Colonic mucosa (tissue), 4 donors: ENCODE data around the gene TBC1D22A. TPM values are rescaled to one million over a fixed set of nuclear protein-coding genes. Genes with fewer than 3 reads are reported as not detected.

Experiments
- DNase-seq: peaks from one replicate; pipeline ENCODE4 v3.0.0-alpha.2; 2020
- H3K27ac ChIP-seq: fragments of 200-600 bp; one replicate; pipeline ENCODE4 v1.8.0; 2021
- H3K27me3 ChIP-seq: fragments of 200-600 bp; one replicate; pipeline ENCODE4 v1.8.0; 2021
- H3K36me3 ChIP-seq: fragments of 200-600 bp; one replicate; pipeline ENCODE4 v1.8.0; 2021
- H3K4me1 ChIP-seq: fragments of 200-600 bp; one replicate; pipeline ENCODE4 v1.8.0; 2021; ENCODE audit warnings: mild to moderate bottlenecking
- H3K4me3 ChIP-seq: fragments of 200-600 bp; one replicate; pipeline ENCODE4 v1.8.0; 2021
- H3K9ac ChIP-seq, 2 donors: one replicate each; pipeline ENCODE4 v1.7.0; 2013; ENCODE audit warnings: control low read depth in 2 of 2, low read depth in 2 of 2, low read length in 2 of 2
- H3K9me3 ChIP-seq: fragments of 200-600 bp; one replicate; pipeline ENCODE4 v1.8.0; 2021
- intact Hi-C: fragments of 100-400 bp; cut with DNase I; formaldehyde crosslinking; loops from one replicate; pipeline ENCODE4 v1.14.1; 2022
- total RNA-seq, 2 donors: library from RNA; stranded (reverse); fragmentation: NEBNext Ultra II Directional in 1 of 2; extraction: Animal tissue kit (Norgen Biotek cat#: 25700) in 1 of 2; gene quantifications; one replicate each; pipeline ENCODE4 v1.2.1, GENCODE V29; 2021
- TF ChIP-seq, protein P1 (sequence below): fragments of 200-600 bp; IDR thresholded peaks from one replicate; pipeline ENCODE4 v1.8.0; 2022; ENCODE audit warnings: antibody characterized with exemption, mild to moderate bottlenecking
- donor health status: healthy.
- donor health status: DM: no; HTN: no; CAD: no.
- donor health status: DM: no; HTN: no; CAD: no.

The TBC1D22A gene
- total RNA-seq, 2 donors from 2014 or later: 34.2 to 36.4 TPM

DNA sequence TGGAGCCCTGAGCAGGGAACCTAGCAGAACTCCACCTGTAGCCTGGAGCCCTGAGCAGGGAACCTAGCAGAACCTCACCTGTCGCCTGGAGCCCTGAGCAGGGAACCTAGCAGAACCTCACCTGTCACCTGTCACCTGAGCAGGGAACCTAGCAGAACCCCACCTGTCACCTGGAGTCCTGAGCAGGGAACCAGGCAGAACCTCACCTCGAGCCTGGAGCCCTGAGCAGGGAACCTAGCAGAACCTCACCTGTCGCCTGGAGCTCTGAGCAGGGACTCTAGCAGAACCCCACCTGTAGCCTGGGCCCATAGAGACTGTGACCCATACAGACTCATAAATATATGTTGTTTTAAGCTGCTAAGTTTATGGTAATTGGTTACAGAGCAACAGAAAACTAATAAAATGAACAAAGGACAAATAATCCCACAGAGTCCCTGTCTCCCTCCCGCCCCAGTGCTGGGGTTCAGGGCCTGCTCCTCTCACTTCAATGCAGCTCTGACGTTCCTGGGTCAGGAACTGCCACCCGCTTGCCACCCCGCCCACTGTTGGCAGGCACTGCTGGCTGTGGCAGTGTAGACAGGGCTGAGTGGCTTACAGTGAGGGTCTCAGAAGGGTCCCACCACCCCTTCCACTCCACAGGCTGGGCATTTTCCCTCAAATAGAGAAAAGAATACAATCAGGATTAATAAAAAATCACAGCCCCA, 259.1 kb downstream of the TBC1D22A start:
- Histone ChIP-seq H3K36me3 (no peaks in the 10 kb centered on the region), H3K27me3 (no peaks in the 10 kb centered on the region), H3K4me3 (no peak overlapping the region), H3K4me1 (no peaks in the 10 kb centered on the region), H3K9me3 (no peaks in the 10 kb centered on the region), H3K9ac (no peak overlapping the region), H3K27ac (no peak overlapping the region)
- TF ChIP-seq, protein P1, sequence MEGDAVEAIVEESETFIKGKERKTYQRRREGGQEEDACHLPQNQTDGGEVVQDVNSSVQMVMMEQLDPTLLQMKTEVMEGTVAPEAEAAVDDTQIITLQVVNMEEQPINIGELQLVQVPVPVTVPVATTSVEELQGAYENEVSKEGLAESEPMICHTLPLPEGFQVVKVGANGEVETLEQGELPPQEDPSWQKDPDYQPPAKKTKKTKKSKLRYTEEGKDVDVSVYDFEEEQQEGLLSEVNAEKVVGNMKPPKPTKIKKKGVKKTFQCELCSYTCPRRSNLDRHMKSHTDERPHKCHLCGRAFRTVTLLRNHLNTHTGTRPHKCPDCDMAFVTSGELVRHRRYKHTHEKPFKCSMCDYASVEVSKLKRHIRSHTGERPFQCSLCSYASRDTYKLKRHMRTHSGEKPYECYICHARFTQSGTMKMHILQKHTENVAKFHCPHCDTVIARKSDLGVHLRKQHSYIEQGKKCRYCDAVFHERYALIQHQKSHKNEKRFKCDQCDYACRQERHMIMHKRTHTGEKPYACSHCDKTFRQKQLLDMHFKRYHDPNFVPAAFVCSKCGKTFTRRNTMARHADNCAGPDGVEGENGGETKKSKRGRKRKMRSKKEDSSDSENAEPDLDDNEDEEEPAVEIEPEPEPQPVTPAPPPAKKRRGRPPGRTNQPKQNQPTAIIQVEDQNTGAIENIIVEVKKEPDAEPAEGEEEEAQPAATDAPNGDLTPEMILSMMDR: no peak
- DNase-seq: no peak
- intact Hi-C loops: no loop called here

DNA sequence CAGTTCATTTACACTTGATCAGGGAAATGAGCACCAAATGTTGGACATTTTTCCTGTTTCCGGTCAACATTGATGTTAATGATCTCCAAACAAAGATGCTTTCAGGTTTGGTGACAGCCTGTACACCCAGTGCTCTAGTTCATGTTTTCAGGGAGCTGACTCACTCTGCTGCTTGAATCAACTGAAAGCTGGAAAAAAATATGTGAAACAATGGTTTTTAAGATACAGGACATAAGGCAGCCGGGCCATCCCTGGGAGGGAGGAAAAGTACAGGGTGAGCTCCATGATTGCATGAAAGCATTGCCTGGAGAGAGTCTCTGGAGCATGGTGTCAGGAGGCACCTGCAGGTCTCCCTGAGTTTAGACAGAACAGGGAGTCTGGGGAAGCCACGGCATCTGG, 259.6 kb downstream of the TBC1D22A start:
- DNase-seq: no peak
- Histone ChIP-seq H3K9ac (no peak overlapping the region), H3K27me3 (no peaks in the 10 kb centered on the region), H3K27ac (no peak overlapping the region), H3K36me3 (no peaks in the 10 kb centered on the region), H3K4me1 (no peaks in the 10 kb centered on the region), H3K4me3 (no peak overlapping the region), H3K9me3 (no peaks in the 10 kb centered on the region)
- intact Hi-C loops: no loop called here
- TF ChIP-seq, protein P1: no peak

DNA sequence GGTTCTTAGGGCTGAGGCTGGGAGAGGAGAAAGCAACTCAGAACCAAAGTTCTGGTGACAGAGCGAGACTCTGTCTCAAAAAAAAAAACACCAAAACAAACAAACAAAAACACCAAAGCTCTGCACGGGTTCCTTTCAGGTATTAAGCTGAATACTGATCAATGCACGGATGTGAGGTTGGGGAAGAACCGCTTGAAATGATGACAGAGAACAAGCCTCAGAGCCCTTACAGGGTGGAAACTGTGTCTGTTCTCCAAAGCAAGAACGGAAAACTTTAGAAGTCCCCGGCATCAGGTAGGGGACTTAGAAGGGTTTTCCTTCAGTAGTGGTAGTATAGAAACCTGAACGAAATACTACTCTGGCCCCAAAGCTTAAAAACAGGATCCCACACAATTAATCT, 260.0 kb downstream of the TBC1D22A start:
- H3K4me1 ChIP-seq: no peaks in the 10 kb centered on the region
- no peak overlapping the region for H3K4me3 ChIP-seq
- intact Hi-C loops: no loop called here
- no peaks in the 10 kb centered on the region for H3K27me3 ChIP-seq
- no peaks in the 10 kb centered on the region for H3K9me3 ChIP-seq
- H3K27ac ChIP-seq: no peak overlapping the region
- H3K36me3 ChIP-seq: no peaks in the 10 kb centered on the region
- DNase-seq: no peak
- no peak overlapping the region for H3K9ac ChIP-seq
- TF ChIP-seq, protein P1: no peak

DNA sequence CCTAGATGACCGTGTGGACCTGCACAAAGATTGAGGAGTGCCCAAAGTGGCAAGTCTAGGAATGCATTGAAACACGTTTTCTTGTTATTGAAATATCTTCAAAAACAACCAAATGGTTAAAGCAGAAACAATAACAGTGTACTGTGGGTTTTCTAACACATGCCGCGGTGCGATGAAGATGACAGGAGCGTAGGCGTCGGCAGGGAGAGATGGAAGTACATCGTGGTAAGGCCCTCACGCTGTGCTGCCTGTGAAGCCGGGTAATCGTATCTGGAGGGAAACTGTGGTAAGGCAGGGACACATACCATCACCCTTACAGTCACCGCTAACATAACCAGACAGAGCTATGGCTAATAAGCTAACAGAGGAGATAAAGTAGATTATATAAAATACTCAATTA, 261.4 kb downstream of the TBC1D22A start:
- no peak overlapping the region for H3K9ac ChIP-seq
- TF ChIP-seq, protein P1: no peak
- intact Hi-C loops: no loop called here
- H3K27ac ChIP-seq: no peak overlapping the region
- H3K4me3 ChIP-seq: no peak overlapping the region
- H3K36me3 ChIP-seq: no peaks in the 10 kb centered on the region
- DNase-seq: no peak
- H3K9me3 ChIP-seq: no peaks in the 10 kb centered on the region
- no peaks in the 10 kb centered on the region for H3K27me3 ChIP-seq
- no peaks in the 10 kb centered on the region for H3K4me1 ChIP-seq

DNA sequence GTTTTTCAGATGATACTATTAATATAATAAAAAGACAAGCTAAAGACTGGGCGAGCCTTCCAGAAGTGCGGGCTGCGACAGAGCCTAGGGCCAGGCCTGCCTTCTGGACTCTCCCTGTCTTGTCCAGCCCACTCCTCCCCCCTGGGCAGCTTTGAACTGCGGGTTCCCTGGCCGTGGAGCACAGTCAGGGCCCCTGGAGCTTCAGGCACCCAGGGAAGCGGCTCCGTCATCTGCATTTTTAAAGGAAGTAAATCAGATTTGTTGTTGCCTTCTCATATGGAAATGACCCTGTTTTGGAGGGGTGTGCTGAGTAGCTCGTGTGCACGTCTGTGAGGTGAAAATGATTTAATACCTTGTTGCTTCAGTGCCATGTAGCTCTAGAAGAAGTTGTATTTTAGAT, 265.3 kb downstream of the TBC1D22A start:
- Histone ChIP-seq H3K9ac (no peak overlapping the region), H3K4me1 (peaks cover 9% of the 10 kb centered on the region), H3K27ac (no peak overlapping the region), H3K36me3 (no peaks in the 10 kb centered on the region), H3K27me3 (no peaks in the 10 kb centered on the region), H3K9me3 (no peaks in the 10 kb centered on the region), H3K4me3 (no peak overlapping the region)
- no peak for DNase-seq
- TF ChIP-seq, protein P1: no peak
- intact Hi-C loops: no loop called here
